OCI-LY3 (cell line): ENCODE data around the gene CTF1.

Source experiments
- CTCF ChIP-seq: fragments of 200-600, 300-600 bp; sonication (generic); IDR thresholded peaks from 2 replicates; pipeline ENCODE4 v1.5.1; 2014; ENCODE audit warnings: antibody characterized with exemption, low read length, low read depth
- EZH2phosphoT487 ChIP-seq: fragments of 200-600 bp; shearing (Covaris generic); IDR thresholded peaks from 2 replicates; pipeline ENCODE4 v1.6.1; 2018; ENCODE audit warnings: antibody characterized with exemption, mixed run types, low read depth

GRCh38 chr16:30925632-30925987 lies 29.2 kb downstream of the CTF1 start:
- no peak for TF ChIP-seq CTCF
- TF ChIP-seq EZH2phosphoT487, result no peak
